ENCODE results near the gene ATXN7L2. TPM values are rescaled to one million over a fixed set of nuclear protein-coding genes. Genes with fewer than 3 reads are reported as not detected.

ATXN7L2 gene
- total RNA-seq, 1 donor from 2014 or later = 2.1 TPM

DNA sequence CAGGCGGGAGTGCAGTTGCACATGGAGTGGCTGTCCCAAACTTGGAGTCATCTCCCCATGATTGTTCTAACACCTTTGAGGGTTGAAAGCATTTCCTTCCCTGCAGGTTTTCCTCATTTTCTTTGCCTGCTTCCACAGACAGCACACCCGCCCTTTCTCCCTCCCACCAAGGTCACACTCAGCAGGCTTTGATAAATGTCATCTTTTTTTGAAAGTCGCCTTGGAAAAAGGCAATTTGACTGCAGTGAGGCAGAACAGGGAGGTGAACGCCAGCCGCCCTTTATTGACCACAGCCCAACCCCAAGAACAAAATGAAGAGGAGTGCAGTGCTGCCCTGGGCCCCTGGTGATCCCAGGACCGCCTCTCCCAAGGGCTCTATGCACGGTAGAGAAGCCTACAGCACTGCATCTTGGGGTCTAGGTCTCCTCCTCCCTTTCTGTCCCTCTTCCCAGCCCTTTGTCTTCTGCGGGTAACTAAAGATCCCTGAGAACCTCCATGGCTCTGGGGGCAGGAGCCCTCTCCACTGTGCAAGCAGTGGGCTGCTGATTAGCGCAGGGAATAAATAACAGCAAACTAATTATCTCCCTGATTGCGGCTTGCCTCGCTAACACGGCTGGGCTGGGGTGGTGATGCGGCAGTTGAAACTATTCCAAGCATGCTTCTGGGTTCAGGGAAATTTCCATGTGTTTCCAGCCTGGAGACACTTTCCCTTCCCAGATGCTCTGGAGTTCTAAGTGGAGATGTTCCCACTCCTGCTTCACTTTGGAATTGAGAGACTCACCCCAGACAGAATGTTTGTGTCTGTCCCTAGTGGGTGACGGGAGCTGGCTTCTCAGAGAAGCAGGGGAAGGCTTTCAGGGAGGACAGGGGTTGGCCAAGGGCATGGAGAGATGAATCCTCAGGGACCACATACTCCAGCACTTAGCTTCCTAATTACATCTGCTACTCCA is 37.6 kb downstream of the ATXN7L2 start:
- peaks cover 4% of the 10 kb centered on the region for H3K27me3 ChIP-seq (ENCODE audit: low read depth)
- TF ChIP-seq, protein P1, sequence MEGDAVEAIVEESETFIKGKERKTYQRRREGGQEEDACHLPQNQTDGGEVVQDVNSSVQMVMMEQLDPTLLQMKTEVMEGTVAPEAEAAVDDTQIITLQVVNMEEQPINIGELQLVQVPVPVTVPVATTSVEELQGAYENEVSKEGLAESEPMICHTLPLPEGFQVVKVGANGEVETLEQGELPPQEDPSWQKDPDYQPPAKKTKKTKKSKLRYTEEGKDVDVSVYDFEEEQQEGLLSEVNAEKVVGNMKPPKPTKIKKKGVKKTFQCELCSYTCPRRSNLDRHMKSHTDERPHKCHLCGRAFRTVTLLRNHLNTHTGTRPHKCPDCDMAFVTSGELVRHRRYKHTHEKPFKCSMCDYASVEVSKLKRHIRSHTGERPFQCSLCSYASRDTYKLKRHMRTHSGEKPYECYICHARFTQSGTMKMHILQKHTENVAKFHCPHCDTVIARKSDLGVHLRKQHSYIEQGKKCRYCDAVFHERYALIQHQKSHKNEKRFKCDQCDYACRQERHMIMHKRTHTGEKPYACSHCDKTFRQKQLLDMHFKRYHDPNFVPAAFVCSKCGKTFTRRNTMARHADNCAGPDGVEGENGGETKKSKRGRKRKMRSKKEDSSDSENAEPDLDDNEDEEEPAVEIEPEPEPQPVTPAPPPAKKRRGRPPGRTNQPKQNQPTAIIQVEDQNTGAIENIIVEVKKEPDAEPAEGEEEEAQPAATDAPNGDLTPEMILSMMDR (IDR thresholded peaks at IDR 0.05; ENCODE audit: borderline replicate concordance) = no peak
- intact Hi-C loops (cut with micrococcal nuclease) = no loop called here
- H3K9me3 ChIP-seq (replicated peaks) = no peaks in the 10 kb centered on the region
- peak overlapping the region; percentile 11 for H3K27ac ChIP-seq (replicated peaks)
- H3K4me3 ChIP-seq = no peak overlapping the region
- H3K36me3 ChIP-seq = no peaks in the 10 kb centered on the region
- peaks cover 4% of the 10 kb centered on the region for H3K4me1 ChIP-seq
- no peak for DNase-seq

DNA sequence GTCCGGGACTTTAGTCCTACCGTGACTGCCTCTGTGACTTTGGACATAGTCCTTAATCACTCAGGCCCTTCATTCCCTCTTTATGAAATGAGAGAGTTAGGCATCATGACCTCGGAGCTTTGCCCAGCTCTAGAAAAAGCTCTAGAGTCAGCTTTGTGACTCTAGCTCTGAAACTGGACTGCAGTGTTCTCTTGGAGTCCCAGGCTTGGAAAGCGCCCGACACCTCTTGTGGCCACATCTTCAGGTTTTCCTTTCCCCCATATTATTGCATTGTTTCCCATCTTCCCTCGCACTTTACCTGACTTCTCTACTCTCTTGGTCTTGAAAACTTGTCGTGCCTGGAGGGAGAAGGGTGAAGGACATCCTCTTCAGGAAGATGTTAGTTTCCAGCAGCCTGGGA is 38.3 kb downstream of the ATXN7L2 start:
- Histone ChIP-seq H3K4me3 (no peak overlapping the region), H3K27ac (replicated peaks) (peak overlapping the region; percentile 11), H3K9me3 (replicated peaks) (no peaks in the 10 kb centered on the region), H3K27me3 (ENCODE audit: low read depth) (peaks cover 4% of the 10 kb centered on the region), H3K4me1 (peaks cover 4% of the 10 kb centered on the region), H3K36me3 (no peaks in the 10 kb centered on the region)
- intact Hi-C loops (cut with micrococcal nuclease) = no loop called here
- DNase-seq = no peak
- TF ChIP-seq, protein P1 (IDR thresholded peaks at IDR 0.05; ENCODE audit: borderline replicate concordance) = no peak

DNA sequence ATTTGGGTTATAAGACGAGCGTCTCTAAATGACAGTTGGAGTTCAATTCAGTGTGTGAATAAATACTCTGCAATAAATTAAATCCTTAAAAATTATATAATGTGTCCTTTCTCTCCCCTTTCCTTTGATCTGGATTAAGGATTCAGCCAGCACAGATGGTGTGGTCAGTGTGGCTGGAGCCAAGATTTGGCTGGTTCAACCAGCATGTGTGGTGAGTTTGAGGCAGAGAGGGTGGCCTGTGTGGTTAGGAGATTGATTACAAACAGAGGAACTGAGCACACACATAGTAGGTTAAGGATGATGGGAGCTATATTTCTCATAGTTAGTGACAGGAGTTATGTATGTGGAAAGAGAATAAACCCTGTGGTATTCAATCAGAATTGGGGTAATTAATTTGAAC is 40.0 kb downstream of the ATXN7L2 start:
- intact Hi-C loops (cut with micrococcal nuclease) = no loop called here
- no peak overlapping the region for H3K27ac ChIP-seq (replicated peaks)
- TF ChIP-seq, protein P1 (IDR thresholded peaks at IDR 0.05; ENCODE audit: borderline replicate concordance) = no peak
- H3K4me1 ChIP-seq = no peaks in the 10 kb centered on the region
- H3K27me3 ChIP-seq (ENCODE audit: low read depth) = peaks cover 4% of the 10 kb centered on the region
- no peak overlapping the region for H3K4me3 ChIP-seq
- H3K36me3 ChIP-seq = no peaks in the 10 kb centered on the region
- H3K9me3 ChIP-seq (replicated peaks) = no peaks in the 10 kb centered on the region
- DNase-seq = no peak

DNA sequence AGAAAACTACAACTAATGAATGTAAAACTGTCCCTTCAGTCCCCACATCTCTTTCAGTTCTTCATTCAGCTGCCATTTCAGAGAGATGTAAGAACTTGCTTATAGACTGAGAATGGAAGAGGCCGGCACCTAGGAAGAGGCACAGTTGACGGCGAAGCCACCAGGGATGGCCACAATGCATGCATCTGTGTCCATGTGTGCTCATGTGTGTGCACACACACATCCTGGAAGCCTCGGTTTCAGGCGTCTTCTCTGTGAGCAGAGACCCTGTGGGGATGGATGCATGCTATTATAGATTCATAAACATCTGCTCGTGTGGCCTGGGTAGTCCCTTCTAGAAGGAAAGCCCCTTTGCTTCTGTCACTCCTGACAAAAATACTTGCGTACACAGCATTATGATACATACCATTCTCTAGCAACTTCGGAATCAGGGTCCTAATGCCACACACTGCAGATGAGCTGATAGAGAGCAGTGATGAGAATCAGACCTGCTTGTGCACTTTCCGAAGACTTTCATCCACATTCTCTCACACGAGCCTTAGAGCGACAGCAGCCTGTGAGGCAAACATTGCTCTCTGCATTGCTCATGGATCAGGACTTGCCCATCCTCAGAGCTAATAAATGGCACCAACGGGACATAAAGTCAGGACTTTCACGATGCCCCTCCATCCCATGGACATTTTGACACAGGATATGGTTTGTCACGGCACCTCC is 43.5 kb downstream of the ATXN7L2 start:
- no peak overlapping the region for H3K4me3 ChIP-seq
- H3K27me3 ChIP-seq (ENCODE audit: low read depth) = no peaks in the 10 kb centered on the region
- intact Hi-C loops (cut with micrococcal nuclease) = no loop called here
- TF ChIP-seq, protein P1 (IDR thresholded peaks at IDR 0.05; ENCODE audit: borderline replicate concordance) = no peak
- peaks cover 26% of the 10 kb centered on the region for H3K4me1 ChIP-seq
- DNase-seq = no peak
- no peak overlapping the region for H3K27ac ChIP-seq (replicated peaks)
- H3K9me3 ChIP-seq (replicated peaks) = no peaks in the 10 kb centered on the region
- H3K36me3 ChIP-seq = no peaks in the 10 kb centered on the region

DNA sequence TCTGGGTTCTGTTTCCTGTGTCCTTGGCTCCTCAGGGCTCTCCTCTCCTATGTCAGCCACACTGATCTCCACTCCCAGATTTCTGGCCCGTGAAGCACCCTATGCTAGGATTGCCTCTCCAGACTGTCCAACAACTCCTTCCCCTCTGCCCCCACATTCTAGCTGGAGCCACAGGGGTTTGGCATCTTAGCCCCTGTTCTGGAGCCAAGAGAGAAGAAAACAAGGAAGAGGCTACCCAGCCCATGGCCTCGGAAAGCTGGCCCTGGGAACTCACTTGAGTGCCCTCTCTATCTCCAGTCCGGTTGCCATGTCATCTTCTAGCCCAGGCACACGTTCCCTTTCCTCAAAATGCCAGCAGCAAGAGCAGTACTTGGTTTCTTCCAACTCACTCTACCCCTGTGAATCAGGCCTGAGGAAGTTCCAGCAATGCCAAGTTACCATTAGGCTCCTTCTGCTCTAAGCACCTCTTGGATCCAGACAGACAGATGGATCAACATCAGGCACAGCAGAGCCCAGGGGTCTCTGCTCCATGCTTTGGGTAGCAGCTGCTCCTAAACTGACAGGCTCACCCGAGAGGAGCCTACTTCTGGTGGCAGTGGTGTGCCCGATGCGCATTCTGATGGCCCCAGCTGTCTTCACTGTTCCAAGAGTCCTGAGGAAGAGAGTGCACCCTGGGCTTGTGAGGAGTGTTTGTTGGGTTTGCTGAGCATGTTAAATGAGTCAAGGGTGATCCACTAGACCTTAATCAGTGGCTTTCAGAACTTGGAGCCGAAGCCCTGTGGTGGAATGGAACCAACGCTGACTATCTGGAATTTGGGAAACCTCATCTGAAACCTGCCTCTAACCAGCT is 44.4 kb downstream of the ATXN7L2 start:
- TF ChIP-seq, protein P1 (IDR thresholded peaks at IDR 0.05; ENCODE audit: borderline replicate concordance) = no peak
- DNase-seq = no peak
- Histone ChIP-seq H3K36me3 (no peaks in the 10 kb centered on the region), H3K4me3 (no peak overlapping the region), H3K27ac (replicated peaks) (no peak overlapping the region), H3K27me3 (ENCODE audit: low read depth) (no peaks in the 10 kb centered on the region), H3K4me1 (peaks cover 34% of the 10 kb centered on the region), H3K9me3 (replicated peaks) (no peaks in the 10 kb centered on the region)
- intact Hi-C loops (cut with micrococcal nuclease) = no loop called here

Data from left ventricle myocardium inferior (tissue), 1 donor.